Keratinocyte (primary cell): Measurements from ENCODE around the gene AKAIN1. TPM values are rescaled to one million over a fixed set of nuclear protein-coding genes. Genes with fewer than 3 reads are reported as not detected.

ENCODE experiments used
- DNase-seq: peaks from one replicate; pipeline ENCODE4 v3.0.0-alpha.2; 2011; ENCODE audit warnings: low read depth, missing footprints, low spot score
- FAIRE-seq: peaks from 2 replicates; lab custom pipeline; 2011; peaks lifted over from hg19 to GRCh38; lab: Jason Lieb, UNC
- H2AFZ ChIP-seq: 2 replicates; pipeline ENCODE4 v1.6.0; 2012; ENCODE audit warnings: low read length, control low read depth, inconsistent platforms; ENCODE audit not compliant: control insufficient read depth
- H3K27ac ChIP-seq: 2 replicates; pipeline ENCODE4 v1.5.1; 2011; ENCODE audit warnings: low read length; ENCODE audit not compliant: control insufficient read depth, insufficient read depth
- H3K27me3 ChIP-seq: 3 replicates; pipeline ENCODE4 v1.6.0; 2011; ENCODE audit warnings: low read length; ENCODE audit not compliant: control insufficient read depth, insufficient read depth; ENCODE audit errors: extremely low read depth
- H3K36me3 ChIP-seq, 2 experiments: 2 replicates in 1 of 2; 3 replicates in 1 of 2; pipeline ENCODE4 v1.5.1; 2011; ENCODE audit warnings: low read length in 2 of 2, mild to moderate bottlenecking in 1 of 2; ENCODE audit not compliant: control insufficient read depth in 2 of 2, insufficient read depth in 2 of 2; ENCODE audit errors: extremely low read depth in 1 of 2
- H3K4me1 ChIP-seq: 3 replicates; pipeline ENCODE4 v1.5.1; 2011; ENCODE audit warnings: low read length; ENCODE audit not compliant: control insufficient read depth, insufficient read depth; ENCODE audit errors: extremely low read depth
- H3K4me2 ChIP-seq: 3 replicates; pipeline ENCODE4 v1.6.0; 2011; ENCODE audit warnings: low read depth, low read length; ENCODE audit not compliant: control insufficient read depth, insufficient read depth; ENCODE audit errors: extremely low read depth
- H3K4me3 ChIP-seq, 3 experiments: fragments of 200-600 bp in 1 of 3; sonication (generic) in 1 of 3; 2 replicates in 2 of 3; 3 replicates in 1 of 3; pipeline ENCODE4 v1.5.1; 2011 to 2016; ENCODE audit warnings: low read length in 3 of 3, mild to moderate bottlenecking in 3 of 3, control low read depth in 2 of 3, inconsistent platforms in 1 of 3, low read depth in 1 of 3, mixed read lengths in 1 of 3, mixed run types in 1 of 3, moderate library complexity in 1 of 3; ENCODE audit not compliant: control insufficient read depth in 2 of 3, insufficient read depth in 2 of 3; ENCODE audit errors: extremely low read depth in 1 of 3
- H3K79me2 ChIP-seq: 2 replicates; pipeline ENCODE4 v1.6.0; 2012; ENCODE audit warnings: low read length; ENCODE audit not compliant: control insufficient read depth, insufficient read depth
- H3K9ac ChIP-seq: 3 replicates; pipeline ENCODE4 v1.6.0; 2011; ENCODE audit warnings: low read length; ENCODE audit not compliant: control insufficient read depth, insufficient read depth; ENCODE audit errors: extremely low read depth
- H3K9me1 ChIP-seq: 3 replicates; pipeline ENCODE4 v1.6.0; 2011; ENCODE audit warnings: low read length; ENCODE audit not compliant: control insufficient read depth, insufficient read depth; ENCODE audit errors: extremely low read depth
- H3K9me3 ChIP-seq: 2 replicates; pipeline ENCODE4 v1.5.1; 2012; ENCODE audit warnings: low read depth, low read length; ENCODE audit not compliant: control insufficient read depth
- H4K20me1 ChIP-seq: 3 replicates; pipeline ENCODE4 v1.6.0; 2011; ENCODE audit warnings: low read length; ENCODE audit not compliant: control insufficient read depth, insufficient read depth; ENCODE audit errors: extremely low read depth
- EZH2 ChIP-seq: IDR thresholded peaks from one replicate; pipeline ENCODE4 v1.6.1; 2012; ENCODE audit warnings: inconsistent platforms, mild to moderate bottlenecking, low read length, moderate library complexity
- dilution Hi-C: fragments of 300-500 bp; cut with MboI; formaldehyde crosslinking; loops from one replicate; pipeline ENCODE4 v1.7.0; 2020; ENCODE audit warnings: low sequenced_read_pairs; ENCODE audit not compliant: extremely low pct_ligation_motif_present
- polyA plus RNA-seq, 5 experiments: library from polyadenylated mRNA; depleted of rRNA in 3 of 5; stranded (reverse) in 3 of 5; stranded (forward) in 1 of 5; unstranded in 1 of 5; fragments of >200 nt; gene quantifications; 1 replicate in 1 of 5; 2 replicates in 3 of 5; 3 replicates in 1 of 5; pipeline versions ENCODE4 v1.2.1 to v1.2.3, GENCODE V29; 2011 to 2012; ENCODE audit warnings: missing spikeins in 2 of 5, low read depth in 1 of 5, low replicate concordance in 1 of 5
- TF ChIP-seq, protein P1 (sequence below), 3 experiments: IDR thresholded peaks in 1 of 3; conservative IDR thresholded peaks in 1 of 3; optimal IDR thresholded peaks in 1 of 3; 2 replicates in 2 of 3; 3 replicates in 1 of 3; pipeline versions ENCODE3 to v1.5.1; 2011; ENCODE audit warnings: low read length in 3 of 3, mild to moderate bottlenecking in 3 of 3, moderate library complexity in 2 of 3, control low read depth in 1 of 3, inconsistent platforms in 1 of 3; ENCODE audit not compliant: insufficient read depth in 2 of 3; ENCODE audit errors: extremely low read depth in 1 of 3

AKAIN1 gene
- polyA plus RNA-seq, 1 donor (not counting 4 experiments of a cell fraction or from before 2014, with no cell fraction given), result not detected

DNA sequence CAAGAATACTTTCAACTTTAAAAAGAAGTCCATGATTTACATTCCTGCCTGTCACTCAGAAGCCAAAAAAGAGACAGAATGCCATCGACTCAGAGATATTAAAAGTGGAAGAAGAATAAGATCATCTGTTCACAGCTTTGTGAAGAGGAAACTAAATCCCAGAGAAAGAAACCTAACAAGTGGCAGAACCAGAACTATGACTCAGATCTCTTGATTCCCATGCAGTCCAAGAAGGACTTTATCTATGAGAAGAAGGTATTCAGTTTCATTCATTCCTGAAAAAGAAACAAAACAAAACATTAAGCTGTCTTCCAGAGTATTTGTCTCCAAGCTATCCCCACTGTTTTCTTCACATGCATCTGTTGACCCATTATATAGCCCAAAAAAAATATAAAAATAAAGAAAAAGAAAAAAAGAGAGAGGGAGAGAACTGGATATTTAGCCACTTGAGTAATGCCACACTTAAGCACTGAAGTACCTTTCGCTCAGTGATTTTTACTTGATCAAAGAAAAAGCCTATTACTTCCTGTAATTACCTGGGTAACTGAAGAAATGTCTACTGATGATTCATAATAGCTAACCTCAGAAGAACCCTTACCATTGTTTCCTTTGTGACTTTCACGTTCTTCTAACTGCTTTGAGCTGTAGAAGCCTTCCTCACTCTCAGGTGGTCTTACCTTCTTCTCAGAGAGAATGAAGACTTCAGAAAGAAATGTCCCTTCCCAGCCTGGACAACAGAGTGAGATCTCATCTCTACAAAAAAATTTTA, 17.7 kb upstream of the AKAIN1 start:
- Histone ChIP-seq H3K9me1 (no peaks in the 10 kb centered on the region), H3K9me3 (no peaks in the 10 kb centered on the region), H3K79me2 (no peaks in the 10 kb centered on the region), H3K27ac (no peak overlapping the region), H2AFZ (no peak overlapping the region), H3K4me2 (no peak overlapping the region), H4K20me1 (no peaks in the 10 kb centered on the region), H3K36me3 (no peaks in the 10 kb centered on the region), H3K4me3 (no peak overlapping the region), H3K4me1 (no peaks in the 10 kb centered on the region), H3K9ac (no peak overlapping the region), H3K27me3 (no peaks in the 10 kb centered on the region)
- TF ChIP-seq, protein P1, sequence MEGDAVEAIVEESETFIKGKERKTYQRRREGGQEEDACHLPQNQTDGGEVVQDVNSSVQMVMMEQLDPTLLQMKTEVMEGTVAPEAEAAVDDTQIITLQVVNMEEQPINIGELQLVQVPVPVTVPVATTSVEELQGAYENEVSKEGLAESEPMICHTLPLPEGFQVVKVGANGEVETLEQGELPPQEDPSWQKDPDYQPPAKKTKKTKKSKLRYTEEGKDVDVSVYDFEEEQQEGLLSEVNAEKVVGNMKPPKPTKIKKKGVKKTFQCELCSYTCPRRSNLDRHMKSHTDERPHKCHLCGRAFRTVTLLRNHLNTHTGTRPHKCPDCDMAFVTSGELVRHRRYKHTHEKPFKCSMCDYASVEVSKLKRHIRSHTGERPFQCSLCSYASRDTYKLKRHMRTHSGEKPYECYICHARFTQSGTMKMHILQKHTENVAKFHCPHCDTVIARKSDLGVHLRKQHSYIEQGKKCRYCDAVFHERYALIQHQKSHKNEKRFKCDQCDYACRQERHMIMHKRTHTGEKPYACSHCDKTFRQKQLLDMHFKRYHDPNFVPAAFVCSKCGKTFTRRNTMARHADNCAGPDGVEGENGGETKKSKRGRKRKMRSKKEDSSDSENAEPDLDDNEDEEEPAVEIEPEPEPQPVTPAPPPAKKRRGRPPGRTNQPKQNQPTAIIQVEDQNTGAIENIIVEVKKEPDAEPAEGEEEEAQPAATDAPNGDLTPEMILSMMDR (optimal IDR thresholded peaks at IDR 0.05 in 1 of 3, IDR thresholded peaks at IDR 0.05 in 1 of 3, conservative IDR thresholded peaks at IDR 0.05 in 1 of 3; ENCODE audit: extremely low read depth in 1 of 3, insufficient read depth in 2 of 3, low read length in 3 of 3), result no peak
- TF ChIP-seq EZH2, result no peak
- dilution Hi-C loops, result no loop called here
- FAIRE-seq (no peak), DNase-seq (no peak)

DNA sequence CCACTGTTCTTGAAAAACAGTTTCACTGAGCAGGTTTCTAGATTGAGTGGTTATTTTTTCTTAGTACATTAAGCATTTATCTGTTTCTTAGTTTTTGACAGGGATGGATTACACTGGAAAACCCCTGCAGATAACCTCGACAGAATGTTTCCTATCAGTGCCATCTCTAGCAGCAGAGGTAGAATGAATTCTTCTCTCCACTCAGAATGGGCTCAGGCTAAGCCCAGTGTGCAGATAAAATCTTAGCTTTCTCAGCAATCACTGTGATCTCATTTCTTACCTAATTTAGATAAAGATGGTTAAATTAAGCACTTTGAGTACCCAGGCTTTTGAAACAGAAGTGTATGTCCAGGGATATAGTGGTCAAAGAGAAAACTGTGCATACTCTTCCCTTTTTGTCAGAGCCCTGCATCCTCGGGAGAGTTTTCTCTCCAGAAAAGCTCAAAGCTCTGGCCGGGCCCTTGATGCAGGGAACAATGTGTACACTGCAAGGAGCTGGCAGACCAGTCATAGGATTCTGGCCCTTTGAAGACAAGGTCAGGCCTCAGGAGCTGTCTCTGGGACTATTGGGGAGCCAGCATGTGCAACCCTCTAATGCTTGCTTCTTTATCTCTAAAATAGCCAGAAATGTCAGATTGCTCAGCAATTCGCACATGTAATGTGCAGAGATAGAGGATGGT, 10.6 kb upstream of the AKAIN1 start:
- no peaks in the 10 kb centered on the region for H3K27me3 ChIP-seq
- TF ChIP-seq EZH2, result no peak
- TF ChIP-seq, protein P1 (optimal IDR thresholded peaks at IDR 0.05 in 1 of 3, IDR thresholded peaks at IDR 0.05 in 1 of 3, conservative IDR thresholded peaks at IDR 0.05 in 1 of 3; ENCODE audit: extremely low read depth in 1 of 3, insufficient read depth in 2 of 3, low read length in 3 of 3), result no peak

More for the DNA sequence above, 10.6 kb upstream of the AKAIN1 start:
- Histone ChIP-seq H3K4me1 (no peaks in the 10 kb centered on the region), H3K27ac (no peak overlapping the region), H3K9me3 (no peaks in the 10 kb centered on the region), H4K20me1 (no peaks in the 10 kb centered on the region), H3K4me2 (no peak overlapping the region), H3K9me1 (no peaks in the 10 kb centered on the region), H3K79me2 (no peaks in the 10 kb centered on the region), H3K4me3 (no peak overlapping the region), H2AFZ (no peak overlapping the region), H3K36me3 (no peaks in the 10 kb centered on the region), H3K9ac (no peak overlapping the region)
- dilution Hi-C loops, result no loop called here
- no peak for FAIRE-seq
- no peak for DNase-seq
